ENCODE measurements around the gene PRMT6.

DNA sequence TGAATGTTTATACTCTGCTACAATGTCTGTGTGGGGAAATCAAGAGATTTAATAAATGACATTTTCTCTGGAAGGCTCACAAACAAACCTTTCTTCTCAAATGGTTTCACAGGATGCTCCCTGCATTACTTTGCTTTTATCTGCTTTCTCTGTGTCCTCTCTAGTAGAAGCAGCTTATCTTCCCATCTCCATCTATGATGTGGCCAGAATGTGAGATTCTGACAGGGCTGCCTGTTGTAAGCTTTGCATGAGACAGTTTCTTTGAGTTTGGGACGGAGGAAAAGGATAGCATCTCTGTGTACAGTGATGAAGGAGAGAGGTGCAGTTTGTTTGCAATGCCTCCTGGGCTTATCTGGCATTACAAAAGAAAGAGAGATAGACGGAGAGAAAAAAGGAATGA, 24.6 kb downstream of the PRMT6 start:
- TF ChIP-seq, protein P1, sequence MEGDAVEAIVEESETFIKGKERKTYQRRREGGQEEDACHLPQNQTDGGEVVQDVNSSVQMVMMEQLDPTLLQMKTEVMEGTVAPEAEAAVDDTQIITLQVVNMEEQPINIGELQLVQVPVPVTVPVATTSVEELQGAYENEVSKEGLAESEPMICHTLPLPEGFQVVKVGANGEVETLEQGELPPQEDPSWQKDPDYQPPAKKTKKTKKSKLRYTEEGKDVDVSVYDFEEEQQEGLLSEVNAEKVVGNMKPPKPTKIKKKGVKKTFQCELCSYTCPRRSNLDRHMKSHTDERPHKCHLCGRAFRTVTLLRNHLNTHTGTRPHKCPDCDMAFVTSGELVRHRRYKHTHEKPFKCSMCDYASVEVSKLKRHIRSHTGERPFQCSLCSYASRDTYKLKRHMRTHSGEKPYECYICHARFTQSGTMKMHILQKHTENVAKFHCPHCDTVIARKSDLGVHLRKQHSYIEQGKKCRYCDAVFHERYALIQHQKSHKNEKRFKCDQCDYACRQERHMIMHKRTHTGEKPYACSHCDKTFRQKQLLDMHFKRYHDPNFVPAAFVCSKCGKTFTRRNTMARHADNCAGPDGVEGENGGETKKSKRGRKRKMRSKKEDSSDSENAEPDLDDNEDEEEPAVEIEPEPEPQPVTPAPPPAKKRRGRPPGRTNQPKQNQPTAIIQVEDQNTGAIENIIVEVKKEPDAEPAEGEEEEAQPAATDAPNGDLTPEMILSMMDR (conservative IDR thresholded peaks at IDR 0.05): no peak
- no peak for TF ChIP-seq EZH2 (IDR thresholded peaks at IDR 0.05; ENCODE audit: low read depth)

Data from PC-9 (cell line).